KG1 (cell line): Measurements from ENCODE around the gene MIA.
"Not testable (repeated sequence)": the region's sequence is repeated elsewhere in the genome, so short reads cannot be mapped to it uniquely, and the experiment has no call there.

Experiments used
- DNase-seq: peaks from one replicate; lab custom pipeline; 2025; lab: John Stamatoyannopoulos, UW

The MIA gene

DNA sequence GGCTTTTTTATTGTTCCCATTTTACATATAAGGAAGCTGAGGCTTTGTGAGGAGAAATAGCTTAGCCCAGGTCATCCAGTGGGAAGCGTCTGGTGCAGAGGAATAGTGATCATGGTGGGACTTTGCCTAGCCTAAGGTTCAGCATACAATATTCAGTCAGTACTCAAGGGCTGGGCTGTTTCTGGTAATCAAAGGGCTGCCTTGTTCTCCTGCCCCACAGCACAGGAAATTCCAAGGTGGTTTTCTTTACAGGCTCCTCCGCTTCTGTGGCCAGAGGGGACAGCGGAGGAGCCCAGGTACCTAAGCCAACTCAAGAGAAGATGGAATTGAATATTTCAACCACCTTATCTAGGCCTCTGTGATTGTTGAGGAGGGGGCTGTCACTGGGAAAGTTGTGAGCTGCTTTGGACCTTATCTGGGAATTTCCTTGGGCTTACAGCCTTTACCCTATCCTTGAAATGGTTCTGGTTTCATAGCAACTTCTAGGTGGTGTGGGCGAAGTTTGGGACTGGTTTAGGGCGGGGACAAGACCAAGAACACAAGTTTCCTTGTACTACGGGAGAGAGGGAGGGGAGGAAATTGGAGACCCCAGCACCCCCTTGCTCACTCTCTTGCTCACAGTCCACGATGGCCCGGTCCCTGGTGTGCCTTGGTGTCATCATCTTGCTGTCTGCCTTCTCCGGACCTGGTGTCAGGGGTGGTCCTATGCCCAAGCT is at the start of gene MIA:
MIA (plus strand) TSS at position 606 of the 716 bp plus-strand sequence; CDS start at position 628, 22 bp downstream.
- DNase-seq: no peak

DNA sequence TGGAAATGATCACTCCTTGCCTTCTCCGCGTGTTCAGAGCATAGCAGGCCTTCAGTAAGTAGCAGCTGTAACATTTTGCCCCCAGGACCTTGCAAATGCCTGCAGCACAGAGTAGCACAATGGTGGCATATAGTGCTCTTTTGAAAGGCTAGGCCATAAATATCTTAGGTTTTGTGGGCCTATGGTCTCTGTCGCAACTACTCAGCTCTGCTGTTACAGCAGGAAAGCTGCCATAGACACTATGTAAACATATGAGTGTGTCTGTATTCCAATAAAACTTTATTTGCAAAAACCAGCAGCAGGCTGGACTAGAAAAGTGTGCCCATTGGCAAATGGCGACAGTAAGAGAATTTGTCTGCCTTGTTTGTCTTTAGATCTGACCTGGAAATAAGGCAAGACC is 49.0 kb upstream of the MIA start:
- no peak for DNase-seq

DNA sequence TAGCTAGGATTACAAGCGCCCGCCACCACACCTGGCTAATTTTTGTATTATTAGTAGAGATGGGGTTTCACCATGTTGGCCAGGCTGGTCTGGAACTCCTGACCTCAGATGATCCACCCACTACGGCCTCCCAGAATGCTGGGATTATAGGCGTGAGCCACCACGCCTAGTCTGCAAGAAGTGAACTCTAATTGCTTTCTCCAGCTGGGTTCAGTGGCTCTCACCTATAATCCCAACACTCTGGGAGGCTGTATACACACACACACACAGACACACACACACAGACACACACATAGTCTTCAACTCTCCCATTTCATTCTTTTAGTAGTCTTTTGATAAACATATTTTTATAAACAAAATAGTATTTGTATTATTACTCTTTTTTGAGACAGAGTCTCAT is 45.3 kb upstream of the MIA start:
- DNase-seq: not testable (repeated sequence)

DNA sequence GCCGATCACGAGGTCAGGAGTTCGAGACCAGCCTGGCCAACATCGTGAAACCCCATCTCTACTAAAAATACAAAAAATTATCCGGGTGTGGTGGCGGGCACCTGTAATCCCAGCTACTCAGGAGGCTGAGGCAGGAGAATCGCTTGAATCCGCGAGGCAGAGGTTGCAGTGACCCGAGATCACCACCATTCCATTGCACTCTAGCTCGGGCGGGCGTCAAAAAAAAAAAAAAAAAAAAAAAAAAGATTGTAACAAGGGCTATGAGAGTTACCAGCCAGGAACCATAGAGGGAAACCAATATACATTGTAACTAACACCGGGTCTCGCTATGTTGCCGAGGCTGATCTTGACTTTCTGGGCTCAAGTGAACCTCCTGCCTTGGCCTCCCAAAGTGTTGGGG is 43.0 kb upstream of the MIA start:
- DNase-seq: not testable (repeated sequence)

DNA sequence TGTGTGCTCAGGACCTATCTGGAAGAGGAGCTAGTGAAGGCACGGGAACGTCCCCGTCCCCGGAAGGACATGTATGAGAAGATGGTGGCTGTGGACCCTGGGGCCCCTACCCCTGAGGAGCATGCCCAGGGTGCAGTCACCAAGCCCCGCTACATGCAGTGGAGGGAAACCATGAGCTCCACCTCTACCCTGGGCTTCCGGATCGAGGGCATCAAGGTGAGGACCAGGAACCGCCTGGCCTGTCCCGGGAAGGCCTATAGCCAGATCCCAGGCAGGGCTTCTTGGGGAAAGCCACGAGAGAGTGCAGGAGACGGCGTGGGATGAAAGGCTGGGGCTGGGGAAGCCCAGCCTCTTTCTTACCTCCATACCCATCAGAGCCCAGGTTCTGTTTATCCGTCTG is 42.2 kb upstream of the MIA start:
- DNase-seq: no peak

DNA sequence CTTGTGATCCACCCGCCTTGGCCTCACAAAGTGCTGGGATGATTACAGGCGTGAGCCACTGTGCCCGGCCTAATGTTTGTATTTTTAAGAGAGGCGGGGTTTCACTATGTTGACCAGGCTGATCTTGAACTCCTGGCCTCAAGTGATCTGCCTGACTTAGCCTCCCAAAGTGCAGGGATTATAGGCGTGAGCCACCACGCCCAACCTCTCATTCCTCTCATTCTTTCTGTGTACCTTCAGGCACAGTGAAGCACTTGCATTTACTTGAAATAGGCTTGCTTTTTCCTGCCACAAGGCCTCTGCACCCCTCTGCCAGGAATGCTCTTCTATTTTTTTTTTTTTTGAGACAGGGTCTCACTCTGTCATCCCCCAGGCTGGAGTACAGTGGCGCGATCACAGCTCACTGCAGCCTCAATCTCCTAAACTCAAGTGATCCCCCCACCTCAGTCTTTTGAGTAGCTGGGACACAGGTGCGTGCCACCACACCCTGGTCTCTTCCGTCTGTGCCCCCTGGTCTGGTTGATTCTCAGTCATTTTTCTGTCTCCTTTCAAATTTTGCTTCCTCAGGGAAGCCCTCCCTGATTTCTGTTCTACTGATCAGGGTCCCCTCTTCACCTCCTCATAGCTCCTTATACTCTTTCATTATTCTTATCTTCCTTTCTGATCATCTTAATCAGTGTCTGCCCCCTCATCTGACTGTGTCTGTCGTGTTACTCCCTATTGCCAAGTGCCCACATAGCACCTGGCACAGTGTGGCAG is 40.1 kb upstream of the MIA start:
- no peak for DNase-seq

DNA sequence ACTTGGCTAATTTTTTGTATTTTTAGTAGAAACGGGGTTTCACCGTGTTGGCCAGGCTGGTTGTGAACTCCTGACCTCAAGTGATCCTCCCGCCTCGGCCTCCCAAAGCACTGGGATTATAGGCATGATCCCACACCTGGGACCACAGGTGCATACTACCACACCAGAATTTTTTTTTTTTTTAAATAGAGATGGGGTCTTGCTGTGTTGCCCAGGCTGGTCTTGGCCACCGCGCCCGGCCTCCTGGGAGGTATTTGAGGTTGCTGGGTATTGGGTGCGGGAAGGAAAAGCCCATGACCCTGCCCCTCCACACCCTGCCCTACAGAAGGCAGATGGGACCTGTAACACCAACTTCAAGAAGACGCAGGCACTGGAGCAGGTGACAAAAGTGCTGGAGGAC is 38.7 kb upstream of the MIA start:
- no peak for DNase-seq

DNA sequence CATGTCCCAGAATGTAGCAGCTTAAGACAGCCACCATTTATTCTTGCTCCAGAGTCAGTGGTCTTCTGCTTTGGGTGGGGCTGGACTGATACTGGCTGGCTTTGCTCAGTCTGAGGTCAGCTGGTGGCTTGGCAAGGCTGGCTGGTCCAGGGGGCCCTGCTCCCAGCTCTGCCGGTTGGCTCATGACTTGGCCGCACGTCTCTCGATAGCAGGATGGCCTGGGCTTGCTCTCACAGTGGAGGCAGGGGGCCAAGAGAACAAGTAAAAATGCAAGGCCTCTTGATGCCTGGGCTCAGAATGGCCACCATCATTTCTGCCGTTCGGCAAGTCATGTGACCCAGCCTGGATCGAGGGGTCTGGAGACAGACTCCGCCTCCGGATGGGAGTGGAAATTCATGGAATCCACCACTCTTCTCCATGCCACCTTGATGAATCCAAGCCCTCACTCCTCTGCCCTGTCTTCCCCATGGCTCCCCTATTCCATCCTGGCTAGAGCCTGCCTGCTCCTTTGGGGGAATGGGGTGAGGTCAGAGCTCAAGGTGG is 38.1 kb upstream of the MIA start:
- DNase-seq: no peak

DNA sequence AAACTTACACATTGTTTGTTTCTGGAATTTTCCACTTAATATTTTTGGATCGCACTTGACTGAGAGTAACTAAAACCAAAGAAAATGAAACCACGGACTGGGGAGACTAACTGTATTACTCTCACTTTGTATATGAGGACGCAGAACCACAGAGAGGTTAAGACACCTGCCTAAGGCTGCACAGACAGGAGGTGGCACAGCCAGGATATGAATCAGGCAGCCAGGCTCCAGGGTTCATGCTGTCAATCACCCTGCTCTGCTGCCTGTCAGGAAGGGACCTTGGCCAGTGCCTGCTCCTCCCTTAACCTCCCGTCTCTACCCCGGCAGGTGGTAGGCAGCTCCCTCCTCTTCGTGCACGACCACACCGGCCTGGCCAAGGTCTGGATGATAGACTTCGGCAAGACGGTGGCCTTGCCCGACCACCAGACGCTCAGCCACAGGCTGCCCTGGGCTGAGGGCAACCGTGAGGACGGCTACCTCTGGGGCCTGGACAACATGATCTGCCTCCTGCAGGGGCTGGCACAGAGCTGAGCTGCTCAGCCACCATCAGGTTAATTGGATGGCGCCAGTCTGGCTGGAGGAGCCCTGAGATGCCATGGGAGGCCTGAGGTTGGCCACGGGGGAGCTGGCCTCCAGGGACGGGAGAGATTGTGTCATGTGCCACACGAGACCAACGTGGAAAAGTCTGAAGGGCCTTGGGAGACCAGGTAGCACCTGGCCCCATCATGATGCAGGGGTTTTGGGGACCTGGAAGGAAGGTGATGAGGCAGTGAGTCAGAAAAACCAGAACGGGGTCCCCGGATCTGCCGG is 36.1 kb upstream of the MIA start:
- no peak for DNase-seq

DNA sequence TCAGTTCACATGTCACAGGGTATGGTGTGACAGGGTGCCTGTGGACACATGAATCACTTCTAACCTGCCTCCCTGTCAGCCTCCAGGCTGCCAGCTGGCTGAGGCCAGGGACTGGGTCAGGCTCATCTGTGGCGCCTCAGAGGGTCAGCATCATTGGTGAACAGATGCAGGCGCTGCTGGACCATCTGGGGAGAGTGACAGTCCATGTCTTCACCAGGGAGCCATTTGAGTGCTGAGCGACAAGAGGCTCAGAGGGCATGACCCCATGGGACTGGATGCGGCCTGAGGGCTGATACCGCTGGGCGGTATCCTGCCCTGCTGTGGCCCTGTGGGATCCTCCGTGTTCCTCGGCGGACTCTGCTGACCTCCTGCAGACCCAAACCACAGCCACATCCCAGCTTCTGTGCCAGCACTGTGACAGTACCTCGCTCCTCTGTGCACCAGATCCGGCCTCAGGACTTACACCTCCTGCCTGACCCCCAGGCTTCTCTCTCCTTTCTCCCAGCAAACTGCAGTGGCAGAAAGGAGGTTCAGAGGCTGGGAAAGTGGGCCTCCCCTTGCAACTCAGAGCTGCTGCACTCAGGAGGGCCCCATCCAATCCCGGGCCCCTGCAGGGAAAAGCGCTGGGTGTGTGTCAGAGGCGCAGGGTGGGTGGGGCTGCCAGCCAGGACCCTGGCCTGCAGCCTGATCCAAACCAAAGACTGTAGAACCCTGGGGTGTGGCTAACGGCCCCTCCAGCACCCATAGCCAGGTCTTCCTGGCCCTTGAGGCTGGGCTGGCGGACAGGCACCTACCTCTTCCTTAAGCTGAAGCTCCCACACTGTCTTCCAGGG is 35.2 kb upstream of the MIA start:
- DNase-seq: no peak

DNA sequence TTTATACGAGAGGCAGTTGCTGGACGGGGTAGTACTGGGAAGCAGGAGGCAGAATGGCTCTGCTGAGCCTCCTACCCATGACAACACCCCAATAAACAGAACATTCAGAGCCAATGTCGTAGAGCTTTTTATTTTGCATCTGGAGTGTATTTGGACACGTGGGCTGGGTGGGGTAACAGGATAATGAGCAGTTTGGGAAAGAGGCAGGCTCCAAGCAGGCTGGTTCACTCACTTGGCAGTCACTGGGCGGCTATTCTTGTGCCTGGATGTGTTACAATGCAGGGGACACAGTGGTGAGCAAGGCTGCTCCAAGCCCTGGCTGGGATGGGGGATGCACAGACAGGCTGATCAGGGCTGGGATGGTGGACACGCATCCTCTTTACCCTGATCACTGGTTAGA is 34.6 kb upstream of the MIA start:
- no peak for DNase-seq

DNA sequence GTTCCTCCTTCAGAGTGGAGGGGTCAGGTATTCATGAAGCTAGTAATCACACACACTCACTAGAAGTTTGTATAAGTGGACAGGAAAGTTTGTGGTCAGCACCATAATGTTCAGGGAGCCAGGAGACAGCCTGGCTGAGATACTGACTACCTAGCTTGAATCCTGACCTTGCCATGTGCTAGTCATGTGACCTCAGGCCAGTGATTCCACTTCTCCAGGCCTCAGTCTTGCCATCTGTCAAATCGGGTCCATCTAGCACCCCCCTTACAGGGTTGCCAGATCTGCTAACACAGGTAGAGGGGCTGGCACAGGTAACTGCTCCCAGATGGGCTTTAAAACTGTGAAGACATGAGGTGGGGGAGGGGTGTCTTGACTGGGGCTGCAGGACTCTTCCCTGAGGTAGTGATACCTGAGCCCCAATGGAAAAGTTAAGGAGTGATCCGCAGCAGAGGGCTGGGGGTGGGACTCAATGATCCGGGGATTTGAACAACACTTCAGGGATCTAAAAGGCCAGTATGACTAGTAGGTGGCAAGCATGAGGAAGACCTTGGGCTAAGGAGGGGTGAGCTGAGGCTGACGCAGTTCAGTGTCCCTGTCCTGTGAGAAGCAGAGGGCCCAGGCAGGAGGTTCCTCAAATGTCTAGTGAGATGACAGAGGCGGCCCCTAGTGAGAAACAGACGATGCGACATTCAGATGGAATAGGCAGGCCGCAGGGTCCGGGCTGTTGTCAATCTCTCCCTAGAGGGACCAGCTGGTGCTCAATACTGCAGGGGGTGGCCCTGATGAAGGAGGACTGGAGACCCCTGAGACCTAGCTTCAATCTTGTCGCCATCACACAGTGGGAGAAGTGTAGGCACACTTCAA is 33.6 kb upstream of the MIA start:
- DNase-seq: no peak

DNA sequence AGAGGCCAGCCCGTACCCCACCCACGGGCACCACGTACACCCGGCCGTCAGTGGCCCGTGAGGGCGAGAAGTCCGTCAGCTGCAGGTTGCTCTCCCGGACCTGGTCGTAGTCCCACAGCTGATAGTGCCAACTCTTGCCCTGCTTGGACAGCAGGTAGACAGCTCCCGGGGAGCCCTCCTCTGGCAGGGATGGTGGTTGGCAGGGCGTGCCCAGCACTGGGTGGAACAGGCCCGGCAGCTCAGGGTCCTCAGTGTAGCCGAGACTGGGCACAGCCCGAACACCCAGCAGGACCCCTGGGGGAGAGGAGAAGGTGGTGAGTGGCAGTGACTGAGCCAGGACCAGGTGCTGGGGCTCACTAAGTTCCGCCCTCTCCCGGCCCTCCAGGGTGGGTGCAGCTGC is 32.8 kb upstream of the MIA start:
- no peak for DNase-seq

DNA sequence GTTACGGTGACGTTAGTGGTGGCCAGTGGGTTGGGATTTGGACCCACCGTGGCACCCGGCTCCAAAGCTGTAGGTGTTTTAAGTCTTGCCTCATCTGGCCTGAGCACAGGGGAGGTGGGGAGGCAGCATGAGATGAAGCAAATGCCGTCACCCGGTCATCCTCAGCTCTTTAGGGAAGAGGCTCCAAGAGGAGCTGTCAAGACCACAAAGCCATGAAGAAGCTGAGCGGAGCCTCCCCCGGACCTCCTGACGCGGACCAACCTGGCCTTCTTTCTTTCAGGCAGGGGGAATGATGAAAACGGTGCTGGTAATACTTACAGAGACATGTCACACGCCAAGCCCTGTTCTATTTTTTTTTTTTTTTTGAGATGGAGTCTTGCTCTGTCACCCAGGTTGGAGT is 32.4 kb upstream of the MIA start:
- DNase-seq: no peak

DNA sequence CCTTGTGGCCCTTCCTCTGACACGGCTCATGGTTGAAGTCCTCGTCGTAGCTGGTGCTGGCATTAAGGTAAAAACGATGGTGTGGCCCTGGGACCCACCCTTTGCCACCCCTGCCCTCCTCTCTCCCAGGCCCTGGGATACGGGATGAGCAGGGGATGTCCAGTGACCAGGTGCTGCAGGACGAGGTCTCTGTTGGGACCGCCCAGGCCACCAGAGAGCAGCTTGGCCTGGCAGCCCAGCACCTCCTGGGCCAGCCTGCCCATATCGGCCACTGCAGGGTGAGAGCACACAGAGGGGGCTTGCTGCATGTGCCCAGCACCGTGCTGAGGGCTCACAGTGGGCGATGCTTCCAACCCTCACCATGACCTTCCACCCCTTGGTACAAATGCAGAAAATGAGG is 31.4 kb upstream of the MIA start:
- no peak for DNase-seq

DNA sequence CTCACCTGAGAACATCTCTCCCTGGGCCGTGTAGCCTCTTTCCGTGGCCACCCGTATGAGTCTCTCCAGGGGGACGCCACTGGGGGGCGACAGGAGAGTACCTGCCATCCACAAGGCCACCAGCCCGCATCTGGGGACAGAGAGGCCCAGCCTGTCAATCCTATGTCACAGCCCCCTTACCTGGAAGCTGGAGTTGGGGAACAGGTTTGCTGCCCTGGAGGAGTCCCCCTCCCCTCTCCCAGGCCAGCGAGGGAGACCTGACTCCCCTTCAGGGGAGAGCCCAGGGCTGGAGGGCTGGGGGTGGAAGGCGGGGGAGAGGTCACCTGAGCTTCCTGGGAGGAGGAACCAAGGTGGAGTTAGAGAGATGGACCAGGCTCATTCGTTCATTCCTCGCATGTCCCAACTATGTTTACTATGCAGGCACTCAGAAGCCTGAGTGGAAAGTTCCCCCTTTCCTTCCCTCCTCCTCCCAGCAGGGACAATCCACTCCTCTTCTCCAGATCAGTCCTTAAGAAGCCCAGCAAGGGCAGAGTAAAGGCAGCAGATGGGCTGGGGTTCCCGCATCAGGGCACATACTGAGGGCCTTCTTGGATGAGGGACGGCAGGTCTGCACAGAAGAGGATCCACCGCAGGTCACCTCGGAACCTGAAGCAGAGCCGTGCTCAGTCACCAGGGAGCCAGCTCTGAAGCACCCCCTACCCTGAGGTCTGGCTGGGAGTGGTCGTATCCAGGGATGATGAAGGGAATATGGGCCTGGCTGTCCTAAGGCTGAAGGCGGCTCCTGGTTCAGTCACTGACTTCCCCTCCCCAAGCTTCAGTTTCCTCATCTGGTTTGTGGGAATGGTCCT is 30.5 kb upstream of the MIA start:
- no peak for DNase-seq

DNA sequence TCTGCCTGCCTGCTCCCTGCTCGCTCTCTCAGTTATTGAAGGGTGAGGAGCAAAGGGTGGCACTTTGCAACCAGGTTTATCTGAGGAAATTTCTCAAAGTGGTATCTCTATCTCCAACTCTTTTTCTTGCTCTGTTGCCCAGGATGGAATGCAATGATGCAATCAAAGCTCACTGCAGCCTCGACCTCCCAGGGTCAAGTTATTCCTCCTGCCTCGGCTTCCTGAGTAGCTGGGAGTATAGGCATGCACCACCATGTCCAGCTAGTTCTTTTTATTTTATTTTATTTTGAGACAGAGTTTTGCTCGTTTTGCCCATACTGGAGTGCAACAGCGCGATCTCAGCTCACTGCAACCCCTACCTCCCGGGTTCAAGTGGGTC is 29.9 kb upstream of the MIA start:
- DNase-seq: no peak

DNA sequence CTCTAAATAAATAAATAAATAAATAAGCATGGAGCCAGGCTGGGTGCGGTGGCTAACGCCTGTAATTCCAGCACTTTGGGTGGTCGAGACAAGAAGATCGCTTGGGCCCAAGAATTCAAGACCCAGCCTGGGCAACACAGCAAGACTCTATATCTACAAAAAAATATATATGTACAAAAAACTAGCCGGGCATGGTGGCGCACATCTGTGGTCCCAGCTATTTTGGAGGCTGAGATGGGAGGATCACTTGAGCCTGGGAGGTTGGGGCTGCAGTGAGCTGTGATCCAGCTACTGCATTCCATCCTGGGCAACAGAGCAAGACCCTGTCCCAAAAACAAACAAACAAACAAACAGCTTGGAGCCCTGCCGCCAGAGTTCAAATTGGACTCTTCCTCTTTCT is 27.8 kb upstream of the MIA start:
- DNase-seq: no peak

DNA sequence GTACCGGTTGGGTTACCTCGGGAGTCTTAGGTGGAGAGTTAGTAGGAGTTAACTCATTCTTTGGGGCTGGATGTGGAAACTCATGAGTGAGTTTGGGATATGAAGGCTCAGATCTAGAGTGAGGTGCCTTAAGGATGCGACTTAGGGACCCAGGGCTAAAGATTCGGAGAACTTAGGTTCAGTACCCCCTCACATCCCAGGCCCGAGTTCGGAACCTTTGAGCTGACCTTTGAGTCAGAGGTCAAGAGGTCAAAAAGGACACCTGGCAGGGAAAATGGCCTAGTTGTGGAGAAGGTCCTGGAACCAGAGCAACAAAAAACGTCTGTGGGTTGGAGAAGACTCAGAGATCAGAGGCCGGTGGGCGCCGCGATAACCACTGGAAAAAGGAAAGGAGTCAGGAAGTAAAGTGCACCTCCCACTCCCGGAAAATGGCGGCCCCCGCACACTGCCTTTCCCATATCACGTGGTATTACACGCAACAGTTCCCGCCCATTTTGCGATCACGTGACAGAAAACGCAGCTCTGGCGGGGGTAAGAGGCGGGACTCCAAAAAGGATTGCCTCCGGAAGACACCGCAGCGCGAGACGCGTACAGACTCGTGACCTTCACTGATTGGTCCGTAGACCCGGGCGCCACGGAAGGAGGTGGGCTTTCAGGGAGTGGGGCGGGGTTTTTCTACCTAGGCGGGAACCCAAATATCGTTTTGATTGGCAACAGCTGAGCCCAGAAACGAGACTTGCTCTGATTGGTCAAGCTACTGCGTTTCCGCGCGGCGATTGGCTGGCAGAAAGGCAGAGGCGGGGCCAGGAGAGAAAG is 25.1 kb upstream of the MIA start, which contains the start of gene ACTMAP:
ACTMAP (minus strand) TSS at position 420 of the 816 bp plus-strand sequence. CDS start 674 bp downstream, outside the sequence.
- DNase-seq: peak; percentile 95
